Peyer's patch (tissue), 4 donors: Measurements from ENCODE around the gene ARHGAP27.

Experiments
- CTCF ChIP-seq, 6 experiments: fragments of 450-650 bp in 4 of 6; fragments of 200-600 bp in 2 of 6; sonication (generic) in 1 of 6; IDR thresholded peaks; one replicate each; pipeline ENCODE4 v1.5.1; 2017 to 2019; ENCODE audit warnings: antibody characterized with exemption in 6 of 6, mild to moderate bottlenecking in 3 of 6, moderate library complexity in 1 of 6
- POLR2A ChIP-seq, 2 donors: fragments of 450-650 bp; IDR thresholded peaks; one replicate each; pipeline ENCODE4 v1.5.1; 2017; ENCODE audit warnings: antibody characterized with exemption in 2 of 2, mild to moderate bottlenecking in 2 of 2, moderate library complexity in 2 of 2

DNA sequence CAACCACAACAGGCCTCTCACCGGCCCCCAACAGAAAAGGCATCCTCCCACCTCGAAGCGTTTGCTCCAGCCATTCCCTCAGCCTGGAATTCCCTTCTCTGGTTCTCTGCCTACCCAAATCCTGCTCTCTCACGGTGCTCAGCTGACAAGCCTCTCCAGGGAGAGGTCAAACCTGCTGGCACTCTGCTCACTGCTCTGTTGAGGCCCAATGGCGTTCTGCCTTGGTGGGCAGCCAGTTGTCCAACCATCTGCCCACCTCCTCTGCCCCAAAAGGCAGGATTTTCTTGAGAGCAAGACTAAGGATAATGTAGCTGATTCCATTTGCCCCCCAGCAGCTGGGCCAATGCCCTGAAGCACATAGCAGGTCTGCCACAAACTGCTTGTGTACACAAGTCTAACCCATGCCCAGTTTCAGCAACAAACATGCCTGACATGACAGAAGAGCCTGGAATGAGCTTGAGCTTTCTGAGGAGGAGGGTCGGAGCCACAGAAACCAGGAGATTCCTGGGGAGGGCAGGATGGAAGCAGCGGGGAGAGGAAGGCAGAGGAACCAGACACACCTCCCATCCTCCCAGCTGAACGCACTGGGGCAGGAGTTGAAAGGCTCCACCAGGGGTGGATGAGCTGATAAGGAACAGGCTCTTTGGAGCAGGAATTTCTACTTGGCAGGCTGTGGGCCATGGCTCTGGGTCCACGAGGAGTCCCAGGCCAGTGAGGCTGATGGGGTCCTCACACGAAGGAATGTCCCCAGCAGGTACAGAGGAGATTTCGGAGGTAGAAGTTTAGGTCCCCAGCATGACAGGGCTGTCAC, 23.9 kb downstream of the ARHGAP27 start:
- peak in 2 of 6 experiments; percentile 23 to 24 for TF ChIP-seq CTCF (IDR thresholded peaks at IDR 0.05)
- no peak for TF ChIP-seq POLR2A (IDR thresholded peaks at IDR 0.05)
